ENCODE measurements around the gene CACNA1G.

GRCh38 chr17:50588391-50589049 is 28.0 kb downstream of the CACNA1G start:
- TF ChIP-seq CTCF (IDR thresholded peaks at IDR 0.05) (no peak), EZH2phosphoT487 (IDR thresholded peaks at IDR 0.05) (no peak)
